Suppressor macrophage treated with lipopolysaccharide for 4 hours (primary cell): ENCODE measurements around the gene HBG2.

Source experiments
- DNase-seq: peaks from one replicate; pipeline ENCODE4 v3.0.0-alpha.2; 2020

HBG2 gene

DNA sequence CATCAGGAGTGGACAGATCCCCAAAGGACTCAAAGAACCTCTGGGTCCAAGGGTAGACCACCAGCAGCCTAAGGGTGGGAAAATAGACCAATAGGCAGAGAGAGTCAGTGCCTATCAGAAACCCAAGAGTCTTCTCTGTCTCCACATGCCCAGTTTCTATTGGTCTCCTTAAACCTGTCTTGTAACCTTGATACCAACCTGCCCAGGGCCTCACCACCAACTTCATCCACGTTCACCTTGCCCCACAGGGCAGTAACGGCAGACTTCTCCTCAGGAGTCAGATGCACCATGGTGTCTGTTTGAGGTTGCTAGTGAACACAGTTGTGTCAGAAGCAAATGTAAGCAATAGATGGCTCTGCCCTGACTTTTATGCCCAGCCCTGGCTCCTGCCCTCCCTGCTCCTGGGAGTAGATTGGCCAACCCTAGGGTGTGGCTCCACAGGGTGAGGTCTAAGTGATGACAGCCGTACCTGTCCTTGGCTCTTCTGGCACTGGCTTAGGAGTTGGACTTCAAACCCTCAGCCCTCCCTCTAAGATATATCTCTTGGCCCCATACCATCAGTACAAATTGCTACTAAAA, 27.8 kb downstream of the HBG2 start, which contains the start of gene HBB:
Gene HBB, minus strand, starts transcription at position 340 of the 579 bp plus-strand sequence. Its CDS starts 50 bp downstream, at position 290.
- DNase-seq = no peak

DNA sequence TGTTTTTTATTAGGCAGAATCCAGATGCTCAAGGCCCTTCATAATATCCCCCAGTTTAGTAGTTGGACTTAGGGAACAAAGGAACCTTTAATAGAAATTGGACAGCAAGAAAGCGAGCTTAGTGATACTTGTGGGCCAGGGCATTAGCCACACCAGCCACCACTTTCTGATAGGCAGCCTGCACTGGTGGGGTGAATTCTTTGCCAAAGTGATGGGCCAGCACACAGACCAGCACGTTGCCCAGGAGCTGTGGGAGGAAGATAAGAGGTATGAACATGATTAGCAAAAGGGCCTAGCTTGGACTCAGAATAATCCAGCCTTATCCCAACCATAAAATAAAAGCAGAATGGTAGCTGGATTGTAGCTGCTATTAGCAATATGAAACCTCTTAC, 29.1 kb downstream of the HBG2 start:
- DNase-seq = no peak

DNA sequence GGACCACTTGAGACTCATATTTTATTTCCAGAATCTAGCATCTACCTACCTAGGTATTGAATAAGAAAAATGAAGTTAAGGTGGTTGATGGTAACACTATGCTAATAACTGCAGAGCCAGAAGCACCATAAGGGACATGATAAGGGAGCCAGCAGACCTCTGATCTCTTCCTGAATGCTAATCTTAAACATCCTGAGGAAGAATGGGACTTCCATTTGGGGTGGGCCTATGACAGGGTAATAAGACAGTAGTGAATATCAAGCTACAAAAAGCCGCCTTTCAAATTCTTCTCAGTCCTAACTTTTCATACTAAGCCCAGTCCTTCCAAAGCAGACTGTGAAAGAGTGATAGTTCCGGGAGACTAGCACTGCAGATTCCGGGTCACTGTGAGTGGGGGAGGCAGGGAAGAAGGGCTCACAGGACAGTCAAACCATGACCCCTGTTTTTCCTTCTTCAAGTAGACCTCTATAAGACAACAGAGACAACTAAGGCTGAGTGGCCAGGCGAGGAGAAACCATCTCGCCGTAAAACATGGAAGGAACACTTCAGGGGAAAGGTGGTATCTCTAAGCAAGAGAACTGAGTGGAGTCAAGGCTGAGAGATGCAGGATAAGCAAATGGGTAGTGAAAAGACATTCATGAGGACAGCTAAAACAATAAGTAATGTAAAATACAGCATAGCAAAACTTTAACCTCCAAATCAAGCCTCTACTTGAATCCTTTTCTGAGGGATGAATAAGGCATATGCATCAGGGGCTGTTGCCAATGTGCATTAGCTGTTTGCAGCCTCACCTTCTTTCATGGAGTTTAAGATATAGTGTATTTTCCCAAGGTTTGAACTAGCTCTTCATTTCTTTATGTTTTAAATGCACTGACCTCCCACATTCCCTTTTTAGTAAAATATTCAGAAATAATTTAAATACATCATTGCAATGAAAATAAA, 29.8 kb downstream of the HBG2 start:
- no peak for DNase-seq

DNA sequence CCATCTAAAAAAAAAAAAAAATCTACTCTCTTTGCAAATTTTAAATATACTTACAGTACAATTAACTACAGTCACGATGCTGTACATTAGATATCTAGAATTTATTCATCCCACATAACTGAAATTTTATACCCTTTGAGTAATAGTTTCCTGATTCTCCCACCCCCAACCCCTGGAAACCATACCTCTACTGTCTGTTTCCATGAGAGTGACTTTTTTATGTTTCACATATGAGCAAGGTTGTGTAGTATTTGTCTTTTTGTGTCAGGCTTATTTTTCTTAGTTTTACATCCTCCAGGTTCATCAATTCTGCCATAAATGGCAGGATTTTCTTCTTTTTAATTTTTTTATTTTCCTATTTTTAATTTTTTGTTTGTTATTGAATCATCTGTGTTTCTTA, 30.9 kb downstream of the HBG2 start:
- DNase-seq = no peak

DNA sequence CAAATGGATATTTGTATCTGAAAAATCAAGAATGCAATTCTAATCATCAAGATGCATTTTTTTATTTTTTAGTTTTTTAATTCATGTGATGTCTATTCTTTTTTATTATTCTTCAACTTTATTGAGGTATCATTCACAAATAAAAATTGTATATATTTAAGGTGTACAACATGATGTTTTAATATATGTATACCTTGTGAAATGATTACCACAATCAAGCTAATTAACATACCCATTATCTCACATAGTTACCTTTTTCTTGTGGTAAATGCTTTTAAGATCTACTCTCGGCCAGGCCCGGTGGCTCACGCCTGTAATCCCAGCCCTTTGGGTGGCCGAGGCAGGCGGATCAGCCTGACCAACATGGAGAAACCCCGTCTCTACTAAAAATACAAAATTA, 31.4 kb downstream of the HBG2 start:
- DNase-seq = no peak

DNA sequence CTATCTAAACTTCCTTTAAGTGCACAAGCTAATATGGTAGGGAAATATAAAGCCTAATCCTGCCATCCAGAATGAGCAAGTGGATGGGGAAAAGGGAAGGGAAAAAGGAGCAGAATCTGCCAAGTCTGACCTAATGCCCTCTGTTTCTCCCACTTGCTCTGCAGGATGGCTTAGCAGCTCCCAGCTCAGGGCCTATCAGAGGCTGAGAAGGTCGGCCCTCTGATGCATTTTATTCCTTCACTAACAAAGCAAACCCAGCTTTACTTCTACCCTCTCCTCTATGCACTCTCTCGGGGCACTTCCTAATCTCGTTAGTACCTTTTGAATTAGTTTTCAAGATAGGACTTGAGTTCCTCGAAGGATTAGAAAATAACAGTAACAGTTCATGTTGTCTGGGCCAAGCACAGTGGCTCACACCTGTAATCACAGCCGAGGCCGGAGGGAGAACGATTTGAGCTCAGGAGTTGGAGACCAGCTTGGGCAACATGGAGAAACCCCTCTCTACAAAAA, 44.1 kb downstream of the HBG2 start:
- DNase-seq = no peak

DNA sequence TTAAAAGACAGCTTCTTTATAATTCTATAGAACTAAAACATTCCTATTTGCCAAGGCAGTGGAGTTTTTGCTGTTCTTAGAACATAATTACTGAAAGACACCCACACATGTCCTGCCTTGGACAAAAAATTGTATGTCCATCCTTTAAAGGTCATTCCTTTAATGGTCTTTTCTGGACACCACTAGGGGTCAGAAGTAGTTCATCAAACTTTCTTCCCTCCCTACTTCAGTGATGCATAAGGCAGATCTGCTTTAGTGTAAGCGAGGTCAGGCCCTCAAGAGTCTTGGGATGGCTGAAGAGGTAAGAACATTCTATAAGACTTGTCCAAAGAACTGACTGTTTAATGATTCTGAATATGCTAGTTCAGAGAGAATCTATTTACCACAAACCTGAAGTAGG, 49.8 kb downstream of the HBG2 start:
- peak; percentile 56 for DNase-seq

DNA sequence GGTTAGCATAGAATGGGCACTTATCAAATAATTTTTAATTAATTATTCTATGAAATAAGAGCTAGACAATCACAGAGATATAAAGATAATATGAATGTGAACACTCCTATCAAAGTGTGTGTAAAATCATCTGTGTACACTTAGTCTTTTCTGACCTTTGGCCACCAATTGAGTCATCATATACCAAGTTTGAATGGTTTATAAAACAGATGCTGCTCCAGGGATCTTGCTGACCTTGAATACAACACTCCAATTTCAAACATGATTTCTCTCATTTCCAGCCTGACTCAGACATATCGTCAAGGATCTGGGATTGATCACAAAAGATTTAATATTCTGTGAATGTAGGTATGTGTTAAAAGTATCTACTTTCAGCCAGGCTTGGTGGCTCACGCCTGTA, 51.2 kb downstream of the HBG2 start:
- no peak for DNase-seq
